ENCODE data around the gene ANTXR2.
A peak's percentile ranks its signal among the peaks of the same experiment; 100 is the strongest.

The ANTXR2 gene

DNA sequence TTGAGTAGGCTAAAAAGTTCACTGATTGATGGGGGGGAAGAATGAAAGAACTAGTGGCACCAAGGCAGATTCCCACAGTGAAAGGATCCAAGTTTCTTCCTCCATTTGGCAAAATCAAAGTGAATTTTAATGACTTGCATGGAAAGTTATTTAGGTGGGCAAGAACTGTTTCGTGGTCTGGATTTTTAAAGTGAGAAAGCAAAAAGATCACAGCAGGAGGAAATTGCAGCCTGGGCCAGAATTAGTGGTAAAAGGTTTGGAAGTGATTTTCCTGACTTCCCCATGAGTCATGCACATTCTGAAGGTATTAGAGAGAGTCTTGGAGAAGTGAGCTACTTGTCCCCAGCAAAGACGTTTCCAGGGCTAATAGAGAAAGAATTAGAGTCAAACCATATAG is 207.8 kb downstream of the ANTXR2 start:
- TF ChIP-seq, protein P1, sequence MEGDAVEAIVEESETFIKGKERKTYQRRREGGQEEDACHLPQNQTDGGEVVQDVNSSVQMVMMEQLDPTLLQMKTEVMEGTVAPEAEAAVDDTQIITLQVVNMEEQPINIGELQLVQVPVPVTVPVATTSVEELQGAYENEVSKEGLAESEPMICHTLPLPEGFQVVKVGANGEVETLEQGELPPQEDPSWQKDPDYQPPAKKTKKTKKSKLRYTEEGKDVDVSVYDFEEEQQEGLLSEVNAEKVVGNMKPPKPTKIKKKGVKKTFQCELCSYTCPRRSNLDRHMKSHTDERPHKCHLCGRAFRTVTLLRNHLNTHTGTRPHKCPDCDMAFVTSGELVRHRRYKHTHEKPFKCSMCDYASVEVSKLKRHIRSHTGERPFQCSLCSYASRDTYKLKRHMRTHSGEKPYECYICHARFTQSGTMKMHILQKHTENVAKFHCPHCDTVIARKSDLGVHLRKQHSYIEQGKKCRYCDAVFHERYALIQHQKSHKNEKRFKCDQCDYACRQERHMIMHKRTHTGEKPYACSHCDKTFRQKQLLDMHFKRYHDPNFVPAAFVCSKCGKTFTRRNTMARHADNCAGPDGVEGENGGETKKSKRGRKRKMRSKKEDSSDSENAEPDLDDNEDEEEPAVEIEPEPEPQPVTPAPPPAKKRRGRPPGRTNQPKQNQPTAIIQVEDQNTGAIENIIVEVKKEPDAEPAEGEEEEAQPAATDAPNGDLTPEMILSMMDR (conservative IDR thresholded peaks at IDR 0.05; ENCODE audit: control insufficient read depth, insufficient read depth, low read depth, low read length), result no peak
- DNase-seq (ENCODE audit: low read depth), result peak; percentile 61
- H3K4me3 ChIP-seq (ENCODE audit: control insufficient read depth, low read depth, low read length), result no peak overlapping the region

DNA sequence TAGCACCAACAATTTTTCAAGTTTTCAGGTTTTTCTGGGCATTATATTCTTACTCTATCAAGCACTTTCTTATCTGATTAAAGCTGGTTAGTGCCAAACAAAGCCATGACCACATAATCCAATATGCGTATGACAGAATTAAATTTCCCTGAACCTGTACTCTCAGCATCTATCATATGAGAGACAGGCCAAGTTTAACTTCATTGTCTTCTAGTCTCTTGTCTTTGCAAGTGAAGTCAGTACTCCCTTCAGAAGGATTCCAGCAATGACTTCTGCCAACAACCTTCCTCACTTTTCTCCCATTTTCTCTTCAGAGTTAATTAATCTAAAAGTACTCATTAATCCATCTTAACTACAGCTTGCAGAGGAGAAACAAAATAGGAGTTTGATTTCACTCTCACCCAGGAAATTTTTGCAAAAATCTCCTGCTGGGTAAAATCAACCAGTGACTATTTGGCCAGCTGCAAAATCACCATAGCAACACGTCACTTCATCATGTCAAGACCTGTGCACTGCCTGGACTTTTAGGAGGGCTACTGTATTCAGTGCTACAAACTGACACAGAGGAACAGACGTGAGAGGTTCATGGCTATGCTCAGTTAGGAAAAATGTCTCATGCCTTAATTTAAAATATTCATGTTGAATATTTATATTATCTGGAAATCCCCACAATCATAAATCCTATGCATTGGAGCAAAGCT is 208.4 kb downstream of the ANTXR2 start:
- no peak overlapping the region for H3K4me3 ChIP-seq (ENCODE audit: control insufficient read depth, low read depth, low read length)
- no peak for DNase-seq (ENCODE audit: low read depth)
- TF ChIP-seq, protein P1 (conservative IDR thresholded peaks at IDR 0.05; ENCODE audit: control insufficient read depth, insufficient read depth, low read depth, low read length), result no peak

DNA sequence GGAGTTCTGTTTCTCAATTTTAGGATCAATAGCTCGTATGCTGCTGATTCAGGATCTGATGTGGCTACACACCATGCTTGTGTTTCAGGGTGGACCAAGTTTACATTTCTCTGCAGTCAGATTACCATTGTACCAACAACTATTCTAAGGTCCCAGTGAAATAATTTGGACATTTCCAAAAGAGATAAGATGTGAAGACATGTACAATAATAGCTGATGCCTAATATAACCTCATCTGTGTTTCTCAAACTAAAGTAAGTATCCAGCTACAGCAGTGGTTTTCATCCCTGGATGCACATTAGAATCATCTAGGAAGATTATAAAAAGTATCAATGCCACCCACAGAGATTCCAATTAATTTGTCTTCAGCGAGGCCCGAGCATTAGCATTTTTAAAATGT is 209.7 kb downstream of the ANTXR2 start:
- TF ChIP-seq, protein P1 (conservative IDR thresholded peaks at IDR 0.05; ENCODE audit: control insufficient read depth, insufficient read depth, low read depth, low read length), result no peak
- DNase-seq (ENCODE audit: low read depth), result no peak
- H3K4me3 ChIP-seq (ENCODE audit: control insufficient read depth, low read depth, low read length), result no peak overlapping the region

DNA sequence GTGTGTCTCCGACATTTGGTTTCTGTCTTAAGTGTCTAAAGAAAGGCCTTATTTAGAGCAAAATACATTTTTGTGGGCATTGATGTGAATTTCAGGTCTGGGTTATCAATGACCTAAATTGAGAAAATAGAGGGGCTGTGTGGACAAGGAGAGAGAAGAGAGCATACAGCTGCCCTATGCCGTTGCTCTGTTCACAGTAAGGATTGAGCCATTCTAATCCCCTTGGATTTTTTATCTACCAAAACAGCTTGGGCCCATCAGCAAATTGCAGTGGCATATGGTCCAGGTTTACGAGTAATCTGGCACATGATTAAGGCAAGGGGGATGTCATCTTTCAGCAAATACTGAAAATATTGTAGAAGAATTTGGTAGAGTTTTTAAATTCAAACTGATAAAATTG is 210.2 kb downstream of the ANTXR2 start:
- TF ChIP-seq, protein P1 (conservative IDR thresholded peaks at IDR 0.05; ENCODE audit: control insufficient read depth, insufficient read depth, low read depth, low read length), result no peak
- no peak for DNase-seq (ENCODE audit: low read depth)

DNA sequence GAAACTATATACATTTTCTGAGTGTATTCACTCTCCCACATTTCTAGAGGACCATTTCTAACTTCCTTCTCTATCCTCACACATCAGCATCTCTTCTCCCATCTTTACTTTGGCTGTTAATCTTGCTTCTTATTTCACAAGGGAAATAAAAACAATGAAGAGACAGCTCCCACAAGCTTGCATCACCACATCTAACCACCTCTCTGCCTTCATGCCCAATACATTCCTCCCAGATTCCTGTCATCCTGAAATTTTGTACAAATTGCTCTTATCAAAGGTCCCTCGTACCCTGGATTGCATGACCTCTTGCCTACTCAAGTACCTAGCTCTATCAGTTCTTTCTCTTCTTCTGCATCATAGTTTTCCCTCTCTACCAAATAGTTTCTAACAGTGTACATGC is 215.2 kb downstream of the ANTXR2 start:
- TF ChIP-seq, protein P1 (conservative IDR thresholded peaks at IDR 0.05; ENCODE audit: control insufficient read depth, insufficient read depth, low read depth, low read length), result no peak
- no peak overlapping the region for H3K4me3 ChIP-seq (ENCODE audit: control insufficient read depth, low read depth, low read length)
- no peak for DNase-seq (ENCODE audit: low read depth)

More for the DNA sequence above, 210.2 kb downstream of the ANTXR2 start:
- no peak overlapping the region for H3K4me3 ChIP-seq (ENCODE audit: control insufficient read depth, low read depth, low read length)

DNA sequence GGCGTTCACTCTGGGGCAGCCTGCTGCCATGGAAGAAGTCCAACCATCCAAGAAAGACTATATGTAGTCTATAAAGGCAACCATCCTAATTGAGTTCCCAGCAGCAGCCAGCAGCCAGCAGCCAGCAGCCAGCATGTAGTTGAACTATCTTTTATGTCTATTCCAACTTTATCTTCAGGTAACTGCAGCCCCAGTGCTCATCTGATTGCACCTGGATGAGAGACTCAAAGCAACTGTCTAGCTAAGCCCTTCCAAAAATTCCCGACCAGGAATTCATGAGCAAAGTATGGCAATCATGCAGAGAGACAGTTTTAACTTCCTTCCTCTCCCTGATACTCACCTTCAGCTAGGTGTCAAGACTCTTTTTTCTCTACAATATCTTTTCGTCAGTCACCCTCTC is 216.8 kb downstream of the ANTXR2 start:
- TF ChIP-seq, protein P1 (conservative IDR thresholded peaks at IDR 0.05; ENCODE audit: control insufficient read depth, insufficient read depth, low read depth, low read length), result no peak
- H3K4me3 ChIP-seq (ENCODE audit: control insufficient read depth, low read depth, low read length), result no peak overlapping the region
- no peak for DNase-seq (ENCODE audit: low read depth)

All from fibroblast of mammary gland (primary cell).